Activated CD4-positive, alpha-beta T cell treated with anti-CD3 and anti-CD28 coated beads, Interleukin-2, Interleukin-6, amounts not matched to agents 100 ng/mL and 50 ng/mL, durations not matched to agents 16 hours and 8 hours (primary cell): ENCODE data around the gene PROSER3.
"Not testable (repeated sequence)": the region's sequence is repeated elsewhere in the genome, so short reads cannot be mapped to it uniquely, and the experiment has no call there.

Experiments used
- DNase-seq: peaks from one replicate; pipeline ENCODE4 v3.0.0-alpha.2; 2020

PROSER3 gene

DNA sequence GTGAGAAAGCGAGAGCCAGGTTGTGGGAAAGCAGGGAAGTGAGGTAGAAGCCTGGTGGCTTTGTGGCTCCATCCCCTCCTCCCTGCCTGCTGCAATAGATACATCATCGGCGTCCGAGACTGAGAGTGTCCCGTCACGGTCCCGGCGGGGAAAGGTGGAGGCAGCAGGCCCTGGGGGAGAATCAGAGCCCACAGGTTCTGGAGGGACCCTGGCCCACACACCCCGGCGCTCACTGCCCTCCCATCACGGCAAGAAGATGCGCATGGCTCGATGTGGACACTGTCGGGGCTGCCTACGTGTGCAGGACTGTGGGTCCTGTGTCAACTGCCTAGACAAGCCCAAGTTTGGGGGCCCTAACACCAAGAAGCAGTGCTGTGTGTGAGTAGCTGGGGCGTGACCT lies 35.1 kb upstream of the PROSER3 start:
- no peak for DNase-seq

DNA sequence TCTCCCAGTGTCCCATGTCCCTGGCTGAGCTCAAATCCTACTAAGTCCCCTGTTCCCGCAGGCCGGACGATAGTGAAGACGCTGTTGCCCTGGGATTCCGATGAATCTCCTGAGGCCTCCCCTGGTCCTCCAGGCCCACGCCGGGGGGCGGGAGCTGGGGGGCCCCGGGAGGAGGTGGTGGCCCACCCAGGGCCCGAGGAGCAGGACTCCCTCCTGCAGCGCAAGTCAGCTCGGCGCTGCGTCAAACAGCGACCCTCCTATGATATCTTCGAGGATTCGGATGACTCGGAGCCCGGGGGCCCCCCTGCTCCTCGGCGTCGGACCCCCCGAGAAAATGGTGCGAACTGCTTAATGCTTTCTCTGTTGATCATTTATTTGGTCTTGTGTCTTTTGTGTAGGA lies 34.3 kb upstream of the PROSER3 start:
- no peak for DNase-seq

DNA sequence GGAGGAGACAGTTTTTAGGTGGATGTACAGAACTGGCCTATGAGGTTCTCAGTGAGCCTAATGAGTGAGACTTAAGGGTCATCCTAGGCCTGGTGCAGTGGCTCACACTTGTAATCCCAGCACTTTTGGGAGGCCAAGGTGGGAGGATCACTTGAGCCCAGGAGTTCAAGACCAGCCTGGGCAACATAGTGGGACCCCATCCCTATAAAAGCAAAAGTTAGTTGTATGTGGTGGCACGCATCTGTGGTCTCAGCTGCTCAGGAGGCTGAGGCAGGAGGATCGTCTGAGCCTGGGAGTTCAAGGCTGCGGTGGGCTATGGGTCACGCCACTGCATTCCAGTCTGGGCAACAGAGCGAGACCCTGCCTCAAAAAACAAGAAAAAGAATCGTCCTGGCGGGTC lies 33.8 kb upstream of the PROSER3 start:
- not testable (repeated sequence) for DNase-seq

DNA sequence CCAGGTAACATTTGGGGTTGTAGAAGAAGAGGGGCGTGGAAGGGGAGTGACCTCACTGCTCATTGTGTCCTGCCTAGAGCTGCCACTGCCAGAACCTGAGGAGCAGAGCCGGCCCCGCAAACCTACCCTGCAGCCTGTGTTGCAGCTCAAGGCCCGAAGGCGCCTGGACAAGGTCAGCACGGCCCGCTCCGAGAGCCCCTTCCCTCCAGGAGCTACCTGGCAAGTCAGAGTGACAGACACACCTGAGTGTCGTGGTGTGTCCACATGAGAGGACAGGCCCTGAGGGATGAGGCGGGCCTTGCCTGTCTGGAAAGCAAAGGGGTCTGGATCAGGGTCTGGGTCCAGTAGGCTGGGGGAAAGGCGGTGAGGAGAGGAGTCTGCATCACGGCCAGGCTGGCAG lies 33.4 kb upstream of the PROSER3 start:
- DNase-seq = no peak

DNA sequence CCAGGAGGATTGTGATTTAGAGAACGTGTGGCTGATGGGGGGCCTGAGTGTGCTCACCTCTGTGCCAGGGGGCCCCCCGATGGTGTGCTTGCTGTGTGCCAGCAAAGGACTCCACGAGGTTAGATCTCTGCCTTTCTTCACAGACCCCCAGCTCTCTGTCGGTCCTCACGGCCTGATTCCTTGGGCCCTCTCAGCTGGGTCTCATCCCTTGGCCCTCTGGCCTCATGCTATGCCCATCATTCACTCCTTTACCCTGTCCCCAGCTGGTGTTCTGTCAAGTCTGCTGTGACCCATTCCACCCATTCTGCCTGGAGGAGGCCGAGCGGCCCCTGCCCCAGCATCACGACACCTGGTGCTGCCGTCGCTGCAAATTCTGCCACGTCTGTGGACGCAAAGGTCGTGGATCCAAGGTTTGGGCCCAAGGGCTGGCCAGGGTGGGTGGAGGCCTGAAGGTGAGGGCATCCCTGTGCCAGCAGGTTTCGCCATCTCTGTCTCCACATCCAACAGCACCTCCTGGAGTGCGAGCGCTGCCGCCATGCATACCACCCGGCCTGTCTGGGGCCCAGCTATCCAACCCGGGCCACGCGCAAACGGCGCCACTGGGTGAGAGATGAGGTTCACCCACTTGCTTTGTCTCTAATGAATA lies 32.6 kb upstream of the PROSER3 start:
- no peak for DNase-seq

DNA sequence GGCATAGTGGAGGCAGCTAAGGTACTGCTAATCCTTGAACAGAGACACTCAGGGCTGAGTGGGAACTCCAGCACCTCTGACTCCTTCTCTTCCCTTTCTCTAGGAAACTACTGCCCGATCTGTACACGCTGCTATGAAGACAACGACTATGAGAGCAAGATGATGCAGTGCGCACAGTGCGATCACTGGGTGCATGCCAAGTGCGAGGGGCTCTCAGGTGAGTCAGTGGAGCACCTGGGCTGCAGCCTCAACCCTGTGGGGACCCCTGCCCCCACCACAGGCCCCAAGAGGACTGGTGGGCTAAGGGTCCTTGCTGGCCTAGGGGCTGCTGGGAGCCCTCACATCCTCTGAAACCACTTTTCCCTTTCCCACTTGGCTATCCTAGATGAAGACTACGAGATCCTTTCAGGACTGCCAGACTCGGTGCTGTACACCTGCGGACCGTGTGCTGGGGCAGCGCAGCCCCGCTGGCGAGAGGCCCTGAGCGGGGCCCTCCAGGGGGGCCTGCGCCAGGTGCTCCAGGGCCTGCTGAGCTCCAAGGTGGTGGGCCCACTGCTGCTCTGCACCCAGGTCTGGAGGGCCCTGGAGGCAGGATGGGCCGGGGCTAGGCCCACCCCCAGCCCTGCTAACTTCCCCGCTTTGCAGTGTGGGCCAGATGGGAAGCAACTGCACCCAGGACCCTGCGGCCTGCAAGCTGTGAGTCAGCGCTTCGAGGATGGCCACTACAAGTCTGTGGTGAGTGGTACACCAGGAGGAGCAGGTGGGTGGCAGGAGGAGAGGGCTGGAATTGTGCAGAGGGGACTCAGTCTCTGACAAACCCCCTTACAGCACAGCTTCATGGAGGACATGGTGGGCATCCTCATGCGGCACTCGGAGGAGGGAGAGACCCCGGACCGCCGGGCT lies 30.7 kb upstream of the PROSER3 start:
- DNase-seq = no peak

DNA sequence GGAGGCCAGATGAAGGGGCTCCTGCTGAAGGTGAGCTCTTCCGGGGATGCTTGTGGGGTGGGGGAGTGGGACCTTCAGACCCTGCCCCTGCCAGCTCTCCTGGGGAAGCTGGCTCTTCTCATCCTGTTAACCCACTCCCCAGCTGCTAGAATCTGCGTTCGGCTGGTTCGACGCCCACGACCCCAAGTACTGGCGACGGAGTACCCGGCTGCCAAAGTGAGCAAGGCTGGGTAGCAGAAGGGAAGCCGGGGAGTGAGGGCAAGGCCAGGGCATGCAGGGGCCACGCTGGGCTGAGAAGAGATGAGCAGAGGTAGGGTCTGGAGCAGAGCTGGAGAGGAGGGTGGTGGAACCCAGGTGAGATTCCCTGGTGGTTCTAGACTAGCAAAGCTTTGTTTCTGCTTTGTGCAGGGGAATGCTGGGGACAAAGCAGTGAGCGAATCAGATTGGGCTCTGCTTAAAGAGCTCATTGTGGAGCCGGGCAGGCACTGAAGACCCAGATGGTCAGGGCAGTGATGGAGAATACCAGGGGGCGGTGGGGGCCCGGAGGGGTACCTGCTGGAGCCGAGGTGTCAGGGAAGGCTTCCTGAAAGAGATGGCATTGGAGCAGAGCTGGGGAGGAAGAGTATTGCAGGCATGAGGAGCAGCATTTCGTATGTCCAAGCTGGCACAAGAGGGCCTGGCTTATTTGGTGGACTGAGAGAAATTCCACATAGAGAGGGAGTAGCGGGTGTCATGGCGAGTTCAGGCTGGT lies 29.8 kb upstream of the PROSER3 start:
- no peak for DNase-seq

DNA sequence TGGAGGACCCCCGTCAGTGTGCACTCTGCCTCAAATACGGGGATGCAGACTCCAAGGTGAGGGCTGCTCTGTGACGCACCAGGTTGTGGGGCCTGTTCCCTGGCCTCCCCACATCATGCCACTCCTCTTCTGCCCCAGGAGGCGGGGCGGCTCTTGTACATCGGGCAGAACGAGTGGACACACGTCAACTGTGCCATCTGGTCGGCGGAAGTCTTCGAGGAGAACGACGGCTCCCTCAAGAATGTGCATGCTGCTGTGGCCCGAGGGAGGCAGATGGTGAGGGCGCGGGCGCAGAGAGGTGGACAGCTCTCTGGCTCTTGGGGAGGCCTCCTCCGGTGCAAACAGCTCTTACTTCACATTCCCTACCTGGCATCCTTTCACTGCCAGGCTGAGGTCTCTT lies 29.0 kb upstream of the PROSER3 start:
- DNase-seq = no peak

DNA sequence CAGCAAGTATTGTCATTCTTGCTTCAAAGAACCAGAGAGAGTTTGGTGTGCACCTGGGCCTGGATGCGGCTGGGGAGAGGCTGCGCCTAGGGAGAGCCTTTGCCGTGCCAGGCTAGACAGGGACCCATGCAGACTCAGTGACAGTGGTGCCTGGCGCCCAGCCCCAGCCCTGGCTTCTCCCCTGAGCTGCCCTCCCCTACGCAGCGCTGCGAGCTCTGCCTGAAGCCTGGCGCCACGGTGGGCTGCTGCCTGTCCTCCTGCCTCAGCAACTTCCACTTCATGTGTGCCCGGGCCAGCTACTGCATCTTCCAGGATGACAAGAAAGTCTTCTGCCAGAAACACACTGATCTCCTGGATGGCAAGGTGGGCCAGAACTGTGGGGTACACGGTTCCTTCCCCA lies 28.2 kb upstream of the PROSER3 start:
- DNase-seq = no peak

DNA sequence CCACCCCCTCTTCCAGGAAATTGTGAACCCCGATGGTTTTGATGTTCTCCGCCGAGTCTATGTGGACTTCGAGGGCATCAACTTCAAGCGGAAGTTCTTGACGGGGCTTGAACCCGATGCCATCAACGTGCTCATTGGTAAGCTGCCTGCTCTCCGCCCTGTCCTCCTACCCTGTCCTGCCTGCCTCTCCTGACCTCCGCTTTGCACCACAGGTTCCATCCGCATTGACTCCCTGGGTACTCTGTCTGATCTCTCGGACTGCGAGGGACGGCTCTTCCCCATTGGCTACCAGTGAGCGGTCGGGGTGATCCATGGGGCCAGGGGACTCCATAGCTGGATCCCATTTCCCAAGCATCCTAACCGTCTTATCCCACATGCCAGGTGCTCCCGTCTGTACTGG lies 27.6 kb upstream of the PROSER3 start:
- no peak for DNase-seq

DNA sequence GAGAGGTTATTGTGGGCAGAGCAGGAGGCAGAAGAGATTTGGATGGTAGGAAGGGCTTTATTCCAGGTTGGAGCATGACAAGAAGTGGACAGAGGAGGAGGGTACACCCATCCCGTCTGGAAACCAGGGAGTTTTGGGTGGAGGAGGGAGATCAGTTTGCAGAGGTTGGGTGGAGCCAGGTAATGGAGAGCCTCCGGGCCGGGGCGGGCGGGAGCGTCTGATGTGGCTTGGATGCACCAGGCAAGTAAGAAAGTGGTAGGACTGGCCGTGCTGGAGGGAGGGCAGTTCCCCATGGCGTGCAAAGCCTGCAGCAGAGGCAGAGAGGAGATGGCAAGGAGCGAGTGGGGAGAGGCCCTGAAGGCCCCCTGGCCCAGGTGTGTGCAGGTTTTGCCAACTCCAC lies 26.6 kb upstream of the PROSER3 start:
- no peak for DNase-seq

DNA sequence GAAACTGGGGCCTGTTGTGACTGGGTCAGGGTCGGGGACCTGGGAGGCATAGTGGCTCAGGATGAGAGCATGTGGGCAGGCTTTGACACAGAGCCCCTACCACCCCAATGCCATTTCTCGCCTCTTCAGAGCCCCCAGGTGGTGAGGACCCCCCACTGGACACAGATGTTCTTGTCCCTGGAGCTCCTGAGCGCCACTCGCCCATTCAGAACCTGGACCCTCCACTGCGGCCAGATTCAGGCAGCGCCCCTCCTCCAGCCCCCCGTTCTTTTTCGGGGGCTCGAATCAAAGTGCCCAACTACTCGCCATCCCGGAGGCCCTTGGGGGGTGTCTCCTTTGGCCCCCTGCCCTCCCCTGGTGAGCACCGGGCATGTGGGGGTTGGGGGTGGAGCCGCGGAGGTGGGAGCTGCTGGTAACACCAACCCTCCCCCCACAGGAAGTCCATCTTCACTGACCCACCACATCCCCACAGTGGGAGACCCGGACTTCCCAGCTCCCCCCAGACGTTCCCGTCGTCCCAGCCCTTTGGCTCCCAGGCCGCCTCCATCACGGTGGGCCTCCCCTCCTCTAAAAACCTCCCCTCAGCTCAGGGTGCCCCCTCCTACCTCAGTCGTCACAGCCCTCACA lies 26.1 kb upstream of the PROSER3 start:
- DNase-seq = no peak

DNA sequence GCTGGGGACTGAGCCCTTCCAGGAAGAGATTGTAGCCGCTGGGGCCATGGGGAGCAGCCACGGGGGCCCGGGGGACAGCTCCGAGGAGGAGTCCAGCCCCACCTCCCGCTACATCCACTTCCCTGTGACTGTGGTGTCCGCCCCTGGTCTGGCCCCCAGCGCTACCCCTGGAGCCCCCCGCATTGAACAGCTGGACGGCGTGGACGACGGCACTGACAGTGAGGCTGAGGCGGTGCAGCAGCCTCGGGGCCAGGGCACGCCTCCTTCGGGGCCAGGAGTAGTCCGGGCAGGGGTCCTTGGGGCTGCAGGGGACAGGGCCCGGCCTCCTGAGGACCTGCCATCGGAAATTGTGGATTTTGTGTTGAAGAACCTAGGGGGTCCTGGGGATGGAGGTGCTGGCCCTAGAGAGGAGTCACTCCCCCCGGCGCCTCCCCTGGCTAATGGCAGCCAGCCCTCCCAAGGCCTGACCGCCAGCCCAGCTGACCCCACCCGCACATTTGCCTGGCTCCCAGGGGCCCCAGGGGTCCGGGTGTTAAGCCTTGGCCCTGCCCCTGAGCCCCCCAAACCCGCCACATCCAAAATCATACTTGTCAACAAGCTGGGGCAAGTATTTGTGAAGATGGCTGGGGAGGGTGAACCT lies 25.3 kb upstream of the PROSER3 start:
- no peak for DNase-seq

DNA sequence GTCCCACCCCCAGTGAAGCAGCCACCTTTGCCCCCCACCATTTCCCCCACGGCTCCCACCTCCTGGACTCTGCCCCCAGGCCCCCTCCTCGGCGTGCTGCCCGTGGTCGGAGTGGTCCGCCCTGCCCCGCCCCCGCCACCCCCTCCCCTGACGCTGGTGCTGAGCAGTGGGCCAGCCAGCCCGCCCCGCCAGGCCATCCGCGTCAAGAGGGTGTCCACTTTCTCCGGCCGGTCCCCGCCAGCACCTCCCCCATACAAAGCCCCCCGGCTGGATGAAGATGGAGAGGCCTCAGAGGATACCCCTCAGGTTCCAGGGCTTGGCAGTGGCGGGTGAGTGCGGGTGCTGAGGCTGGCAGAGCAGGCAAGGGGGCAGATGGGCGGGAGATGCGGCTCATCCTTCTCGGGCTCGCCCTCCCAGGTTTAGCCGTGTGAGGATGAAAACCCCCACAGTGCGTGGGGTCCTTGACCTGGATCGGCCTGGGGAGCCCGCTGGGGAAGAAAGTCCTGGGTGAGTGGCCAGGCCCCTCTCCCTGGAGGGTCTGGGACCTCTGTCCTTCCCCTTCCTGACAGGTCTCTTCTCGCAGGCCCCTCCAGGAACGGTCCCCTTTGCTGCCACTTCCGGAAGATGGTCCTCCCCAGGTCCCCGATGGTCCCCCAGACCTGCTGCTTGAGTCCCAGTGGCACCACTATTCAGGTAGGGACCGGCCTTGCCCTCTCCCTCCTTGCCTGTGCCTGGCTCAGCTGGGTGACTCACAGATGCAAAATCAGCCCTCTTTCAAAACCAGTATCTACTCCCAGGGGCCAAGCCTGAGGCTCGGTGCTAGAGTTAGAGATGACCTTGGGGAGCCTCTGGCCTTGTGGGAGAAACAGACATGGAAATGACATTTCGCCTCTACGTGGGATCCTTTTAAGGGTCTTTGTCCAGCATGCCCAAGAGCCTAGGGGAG lies 24.5 kb upstream of the PROSER3 start:
- no peak for DNase-seq

DNA sequence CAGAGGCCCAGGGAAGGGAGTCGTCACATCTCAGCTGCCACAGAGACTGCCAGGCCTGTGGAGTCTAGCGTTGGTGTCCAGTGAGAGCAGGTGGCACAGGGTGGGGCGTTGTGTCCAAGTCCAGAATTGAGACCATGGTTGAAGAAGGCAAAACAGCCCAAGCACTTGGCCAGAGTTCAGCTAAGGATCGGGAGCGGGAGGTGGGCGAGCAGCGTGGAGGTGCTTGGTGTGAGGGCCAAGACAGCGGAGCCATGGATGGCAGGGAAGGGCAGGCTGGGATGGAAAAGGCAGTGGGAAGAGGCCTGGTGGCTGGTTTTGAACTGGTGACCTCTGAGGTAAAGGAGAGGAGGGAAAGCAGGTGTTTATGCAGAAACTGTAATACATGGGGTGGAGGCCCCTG lies 23.7 kb upstream of the PROSER3 start:
- DNase-seq = no peak

DNA sequence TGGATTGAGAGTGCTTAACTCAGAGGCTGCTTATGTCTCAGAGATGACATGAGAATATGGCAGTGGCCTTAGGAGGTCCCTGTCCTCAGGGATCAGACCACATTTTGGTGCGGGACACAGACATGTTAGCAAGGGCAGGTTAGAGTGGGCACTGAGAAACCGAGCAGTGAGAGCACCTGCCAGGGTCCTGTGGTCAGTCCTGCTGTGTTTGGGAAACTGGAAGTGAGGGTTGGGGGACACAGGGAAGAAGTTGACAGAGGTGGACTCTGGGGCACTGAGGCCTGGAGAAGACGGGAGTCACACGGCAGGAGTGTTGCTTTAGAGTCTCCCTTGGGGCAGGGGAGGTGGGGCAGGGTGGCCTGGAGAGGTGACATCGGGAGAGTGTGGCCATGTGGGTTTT lies 23.1 kb upstream of the PROSER3 start:
- no peak for DNase-seq

DNA sequence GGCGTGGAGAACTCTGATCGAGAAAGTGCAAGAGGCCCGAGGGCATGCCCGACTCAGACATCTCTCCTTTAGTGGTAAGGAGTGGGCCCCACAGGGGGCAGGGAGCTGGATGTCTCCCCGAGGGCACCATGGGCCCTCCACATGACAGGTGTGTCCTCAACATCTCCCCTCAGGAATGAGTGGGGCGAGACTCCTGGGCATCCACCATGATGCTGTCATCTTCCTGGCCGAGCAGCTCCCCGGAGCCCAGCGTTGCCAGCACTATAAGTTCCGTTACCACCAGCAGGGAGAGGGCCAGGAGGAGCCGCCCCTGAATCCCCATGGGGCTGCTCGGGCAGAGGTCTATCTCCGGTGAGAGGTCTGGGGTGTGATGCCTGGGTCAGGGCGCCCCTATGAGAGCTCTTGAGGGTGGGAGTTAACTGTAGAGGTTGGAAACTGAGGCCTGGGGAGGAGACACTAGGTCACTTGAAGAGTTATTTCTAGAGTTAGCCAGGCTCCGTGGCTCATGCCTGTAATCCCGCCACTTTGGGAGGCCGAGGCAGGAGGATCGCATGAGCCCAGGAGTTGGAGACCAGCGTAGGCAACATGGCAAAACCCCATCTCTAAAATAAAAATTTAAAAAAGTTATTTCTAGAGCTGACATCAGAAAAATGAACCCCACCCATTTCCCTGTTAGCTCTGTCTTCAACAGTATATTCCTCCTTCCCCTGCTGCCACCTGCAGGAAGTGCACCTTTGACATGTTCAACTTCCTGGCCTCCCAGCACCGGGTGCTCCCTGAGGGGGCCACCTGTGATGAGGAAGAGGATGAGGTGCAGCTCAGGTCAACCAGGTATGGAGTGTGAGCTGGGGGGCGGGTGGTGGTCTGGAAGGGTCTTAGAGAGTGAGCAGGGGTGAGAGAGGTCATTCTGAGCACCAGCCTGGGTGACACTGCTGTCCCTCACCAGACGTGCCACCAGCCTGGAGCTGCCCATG lies 20.8 kb upstream of the PROSER3 start:
- DNase-seq = no peak

DNA sequence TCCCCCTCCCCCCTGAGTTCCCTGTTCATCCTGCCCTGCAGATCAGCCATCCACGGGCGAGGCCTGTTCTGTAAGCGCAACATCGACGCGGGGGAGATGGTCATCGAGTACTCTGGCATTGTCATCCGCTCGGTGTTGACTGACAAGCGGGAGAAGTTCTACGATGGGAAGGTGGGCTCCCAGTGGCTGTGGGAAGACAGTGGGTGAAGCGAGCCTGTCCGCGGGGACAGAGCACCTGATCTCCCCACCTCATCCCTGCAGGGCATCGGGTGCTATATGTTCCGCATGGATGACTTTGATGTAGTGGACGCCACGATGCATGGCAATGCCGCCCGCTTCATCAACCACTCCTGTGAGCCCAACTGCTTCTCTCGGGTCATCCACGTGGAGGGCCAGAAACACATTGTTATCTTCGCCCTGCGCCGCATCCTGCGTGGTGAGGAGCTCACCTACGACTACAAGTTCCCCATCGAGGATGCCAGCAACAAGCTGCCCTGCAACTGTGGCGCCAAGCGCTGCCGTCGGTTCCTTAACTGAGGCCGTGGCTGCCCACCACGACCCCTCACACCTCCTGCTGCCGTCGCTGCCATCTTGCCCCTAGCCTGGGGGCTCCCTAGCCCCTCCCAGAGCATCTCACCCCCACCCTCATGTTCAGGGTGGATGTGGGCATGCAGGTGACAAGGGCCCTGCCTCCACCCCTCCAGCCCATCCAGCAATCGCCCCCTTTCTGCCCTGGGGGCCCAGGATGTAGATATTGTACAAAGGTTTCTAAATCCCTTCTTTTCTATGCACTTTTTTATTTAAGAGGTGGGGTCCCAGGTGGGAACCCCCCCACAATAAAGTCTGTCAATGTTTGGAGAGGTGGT lies 19.7 kb upstream of the PROSER3 start:
- no peak for DNase-seq

DNA sequence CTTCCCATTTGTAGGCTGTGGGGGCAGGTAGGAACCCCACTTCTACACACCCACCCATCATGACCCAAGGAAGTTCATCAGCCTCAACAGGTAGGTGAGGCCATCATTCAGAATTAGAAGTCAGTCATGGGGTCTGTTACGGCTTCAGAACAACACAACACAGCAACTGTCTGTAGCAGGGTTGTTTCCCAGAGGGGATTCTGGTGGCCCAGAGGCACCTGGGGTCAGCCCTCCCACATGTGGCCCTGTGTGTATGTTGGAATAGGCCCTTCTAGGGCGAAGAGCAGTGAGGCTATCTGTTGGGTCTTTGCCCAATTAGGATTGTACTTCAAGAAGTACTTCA lies 19.1 kb upstream of the PROSER3 start:
- no peak for DNase-seq
